OCI-LY3 (cell line): ENCODE measurements around the gene CST5.

ENCODE experiments used
- EZH2phosphoT487 ChIP-seq: fragments of 200-600 bp; shearing (Covaris generic); IDR thresholded peaks from 2 replicates; pipeline ENCODE4 v1.6.1; 2018; ENCODE audit warnings: antibody characterized with exemption, mixed run types, low read depth
- TF ChIP-seq, protein P1 (sequence below): fragments of 200-600, 300-600 bp; sonication (generic); IDR thresholded peaks from 2 replicates; pipeline ENCODE4 v1.5.1; 2014; ENCODE audit warnings: antibody characterized with exemption, low read length, low read depth

DNA sequence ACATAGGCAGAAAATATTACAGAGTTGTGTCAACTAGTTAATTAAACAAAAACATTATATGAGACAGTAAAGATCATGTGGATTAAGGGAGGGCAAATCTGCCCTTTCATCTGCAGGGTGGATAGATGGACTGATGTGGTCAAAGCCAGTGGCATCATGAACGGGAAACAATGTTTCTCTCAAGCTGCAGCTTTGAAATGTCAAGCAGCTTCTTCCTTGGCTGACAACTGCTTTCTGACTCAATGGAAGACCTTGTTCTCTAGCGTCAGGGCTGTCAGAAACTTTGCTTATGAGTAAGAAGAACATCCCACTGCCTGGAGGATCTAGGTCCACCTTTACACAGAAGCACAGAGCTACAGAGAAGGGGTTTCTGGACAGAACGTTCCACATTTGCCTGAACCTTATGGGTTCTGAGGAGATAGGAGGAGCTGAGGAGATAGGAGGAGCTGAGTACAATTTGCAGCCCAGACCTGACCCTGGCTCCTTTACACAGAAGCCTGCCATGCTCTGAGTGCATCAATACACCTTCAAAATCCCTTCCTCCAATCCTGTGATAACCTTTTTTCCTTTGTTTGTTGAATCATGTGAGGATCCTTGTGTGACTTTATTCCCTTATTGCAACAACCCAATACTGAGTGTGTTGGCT is 6.1 kb downstream of the CST5 start:
- TF ChIP-seq, protein P1, sequence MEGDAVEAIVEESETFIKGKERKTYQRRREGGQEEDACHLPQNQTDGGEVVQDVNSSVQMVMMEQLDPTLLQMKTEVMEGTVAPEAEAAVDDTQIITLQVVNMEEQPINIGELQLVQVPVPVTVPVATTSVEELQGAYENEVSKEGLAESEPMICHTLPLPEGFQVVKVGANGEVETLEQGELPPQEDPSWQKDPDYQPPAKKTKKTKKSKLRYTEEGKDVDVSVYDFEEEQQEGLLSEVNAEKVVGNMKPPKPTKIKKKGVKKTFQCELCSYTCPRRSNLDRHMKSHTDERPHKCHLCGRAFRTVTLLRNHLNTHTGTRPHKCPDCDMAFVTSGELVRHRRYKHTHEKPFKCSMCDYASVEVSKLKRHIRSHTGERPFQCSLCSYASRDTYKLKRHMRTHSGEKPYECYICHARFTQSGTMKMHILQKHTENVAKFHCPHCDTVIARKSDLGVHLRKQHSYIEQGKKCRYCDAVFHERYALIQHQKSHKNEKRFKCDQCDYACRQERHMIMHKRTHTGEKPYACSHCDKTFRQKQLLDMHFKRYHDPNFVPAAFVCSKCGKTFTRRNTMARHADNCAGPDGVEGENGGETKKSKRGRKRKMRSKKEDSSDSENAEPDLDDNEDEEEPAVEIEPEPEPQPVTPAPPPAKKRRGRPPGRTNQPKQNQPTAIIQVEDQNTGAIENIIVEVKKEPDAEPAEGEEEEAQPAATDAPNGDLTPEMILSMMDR = no peak
- TF ChIP-seq EZH2phosphoT487 = no peak
